AG09309 (cell line): ENCODE measurements around the gene COX6B2.

Source experiments
- DNase-seq: peaks from one replicate; pipeline ENCODE4 v3.0.0-alpha.2; 2010; ENCODE audit warnings: low read depth
- H3K4me3 ChIP-seq: 2 replicates; pipeline ENCODE4 v1.5.1; 2011; ENCODE audit warnings: mild to moderate bottlenecking, low read depth, low read length, moderate library complexity; ENCODE audit not compliant: control insufficient read depth
- TF ChIP-seq, protein P1 (sequence below): IDR thresholded peaks from 2 replicates; pipeline ENCODE4 v1.5.1; 2011; ENCODE audit warnings: mild to moderate bottlenecking, low read depth, low read length, inconsistent platforms; ENCODE audit not compliant: insufficient read depth, control insufficient read depth; ENCODE audit errors: missing control alignments

COX6B2 gene

GRCh38 chr19:55368106-55368505, 13.6 kb upstream of the COX6B2 start:
- peak overlapping the region; percentile 67 for H3K4me3 ChIP-seq
- no peak for DNase-seq
- TF ChIP-seq, protein P1, sequence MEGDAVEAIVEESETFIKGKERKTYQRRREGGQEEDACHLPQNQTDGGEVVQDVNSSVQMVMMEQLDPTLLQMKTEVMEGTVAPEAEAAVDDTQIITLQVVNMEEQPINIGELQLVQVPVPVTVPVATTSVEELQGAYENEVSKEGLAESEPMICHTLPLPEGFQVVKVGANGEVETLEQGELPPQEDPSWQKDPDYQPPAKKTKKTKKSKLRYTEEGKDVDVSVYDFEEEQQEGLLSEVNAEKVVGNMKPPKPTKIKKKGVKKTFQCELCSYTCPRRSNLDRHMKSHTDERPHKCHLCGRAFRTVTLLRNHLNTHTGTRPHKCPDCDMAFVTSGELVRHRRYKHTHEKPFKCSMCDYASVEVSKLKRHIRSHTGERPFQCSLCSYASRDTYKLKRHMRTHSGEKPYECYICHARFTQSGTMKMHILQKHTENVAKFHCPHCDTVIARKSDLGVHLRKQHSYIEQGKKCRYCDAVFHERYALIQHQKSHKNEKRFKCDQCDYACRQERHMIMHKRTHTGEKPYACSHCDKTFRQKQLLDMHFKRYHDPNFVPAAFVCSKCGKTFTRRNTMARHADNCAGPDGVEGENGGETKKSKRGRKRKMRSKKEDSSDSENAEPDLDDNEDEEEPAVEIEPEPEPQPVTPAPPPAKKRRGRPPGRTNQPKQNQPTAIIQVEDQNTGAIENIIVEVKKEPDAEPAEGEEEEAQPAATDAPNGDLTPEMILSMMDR, result no peak

- DNase-seq, result no peak
- TF ChIP-seq, protein P1, result no peak
- no peak overlapping the region for H3K4me3 ChIP-seq
These were observed 12.3 kb upstream of the COX6B2 start for GRCh38 chr19:55366790-55367189.

GRCh38 chr19:55365964-55366363, 11.4 kb upstream of the COX6B2 start:
- H3K4me3 ChIP-seq, result no peak overlapping the region
- TF ChIP-seq, protein P1, result no peak
- DNase-seq, result no peak

DNA sequence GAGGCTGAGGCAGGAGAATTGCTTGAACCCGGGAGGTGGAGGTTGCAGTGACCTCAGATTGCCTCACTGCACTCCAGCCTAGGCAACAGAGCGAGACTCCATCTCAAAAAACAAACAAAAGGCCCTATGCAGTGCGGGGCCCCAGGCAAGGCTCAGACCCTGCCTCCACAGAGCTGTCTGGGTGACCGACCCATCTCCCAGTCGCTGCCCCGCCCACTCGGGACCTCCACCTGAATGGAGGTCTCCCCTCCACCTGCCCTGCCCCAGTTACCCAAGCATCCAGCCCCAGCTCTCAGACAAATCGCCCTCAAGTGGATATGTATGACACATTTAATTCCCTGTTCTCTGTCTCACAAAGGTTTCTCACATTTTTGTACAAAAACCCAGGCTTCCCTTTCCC, 10.7 kb upstream of the COX6B2 start:
- no peak for DNase-seq
- TF ChIP-seq, protein P1, result no peak
- H3K4me3 ChIP-seq, result no peak overlapping the region

DNA sequence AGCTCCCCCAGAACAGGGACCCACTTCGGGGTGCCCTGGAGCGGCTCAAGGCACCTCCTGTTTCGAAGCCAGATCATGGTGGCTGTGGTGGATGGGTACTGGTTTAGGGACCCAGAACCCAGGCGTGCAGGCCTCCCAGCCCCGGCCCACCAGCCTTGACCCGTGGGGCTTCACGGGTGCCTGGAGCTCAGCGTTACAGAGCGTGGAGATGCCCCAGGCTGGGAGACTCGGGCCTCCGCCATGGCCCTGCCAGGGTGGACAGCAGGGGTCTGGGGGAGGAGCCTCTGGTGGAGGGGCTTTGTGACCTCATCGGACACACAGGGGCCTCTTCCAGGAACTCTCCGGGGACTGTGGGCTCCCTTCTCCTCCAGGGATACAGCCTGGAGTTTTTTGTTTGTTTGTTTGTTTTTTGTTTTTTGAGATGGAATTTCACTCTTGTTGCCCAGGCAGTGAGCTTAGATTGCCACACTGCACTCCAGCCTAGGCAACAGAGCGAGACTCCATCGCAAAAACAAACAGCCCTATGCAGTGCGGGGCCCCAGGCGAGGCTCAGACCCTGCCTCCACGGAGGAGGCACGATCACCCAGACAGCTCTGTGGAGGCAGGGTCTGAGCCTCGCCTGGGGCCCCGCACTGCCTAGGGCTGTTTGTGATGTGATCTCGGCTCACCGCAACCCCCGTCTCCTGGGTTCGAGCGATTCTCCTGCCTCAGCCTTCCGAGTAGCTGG, 8.6 kb upstream of the COX6B2 start, which contains the start of gene GARIN5B:
Gene GARIN5B, minus strand, starts transcription at position 271 of the 727 bp plus-strand sequence. Its CDS starts 194 bp downstream, at position 77.
- DNase-seq, result no peak
- H3K4me3 ChIP-seq, result no peak within 1 kb of the TSS
- TF ChIP-seq, protein P1, result no peak

- no peak for DNase-seq
- H3K4me3 ChIP-seq, result no peak overlapping the region
These were observed 7.9 kb upstream of the COX6B2 start for GRCh38 chr19:55362174-55362989.

More at GRCh38 chr19:55362174-55362989, 7.9 kb upstream of the COX6B2 start:
- TF ChIP-seq, protein P1, result no peak
